Testis (tissue), 2 donors: ENCODE results near the gene EPB41.

Experiments used
- POLR2A ChIP-seq: fragments of 450-650 bp; IDR thresholded peaks from one replicate; pipeline ENCODE4 v1.6.1; 2017; ENCODE audit warnings: antibody characterized with exemption, mild to moderate bottlenecking, moderate library complexity
- TF ChIP-seq, protein P1 (sequence below), 3 experiments: fragments of 450-650 bp in 2 of 3; fragments of 200-600 bp in 1 of 3; sonication (generic) in 1 of 3; IDR thresholded peaks; one replicate each; pipeline ENCODE4 v1.5.1; 2016 to 2019; ENCODE audit warnings: antibody characterized with exemption in 3 of 3, mild to moderate bottlenecking in 2 of 3, moderate library complexity in 1 of 3

DNA sequence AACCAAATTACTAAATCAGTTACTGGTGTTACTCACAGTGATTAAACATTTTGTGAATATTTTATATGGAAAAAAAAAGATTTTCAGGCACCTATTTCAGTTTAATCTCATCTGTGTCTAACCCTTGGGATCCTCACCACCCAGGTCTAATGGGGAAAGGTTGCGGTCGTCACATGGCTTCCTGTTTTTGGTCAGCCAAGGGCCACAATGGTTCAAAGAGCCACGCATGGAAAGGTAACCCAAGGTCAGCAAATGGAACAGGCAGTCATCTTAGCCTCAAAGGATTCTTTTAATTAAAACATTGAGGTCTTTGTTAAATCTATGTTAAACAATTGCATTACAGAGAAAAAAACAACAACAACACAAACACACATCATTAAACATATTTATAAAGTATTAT is 245.4 kb downstream of the EPB41 start:
- TF ChIP-seq, protein P1, sequence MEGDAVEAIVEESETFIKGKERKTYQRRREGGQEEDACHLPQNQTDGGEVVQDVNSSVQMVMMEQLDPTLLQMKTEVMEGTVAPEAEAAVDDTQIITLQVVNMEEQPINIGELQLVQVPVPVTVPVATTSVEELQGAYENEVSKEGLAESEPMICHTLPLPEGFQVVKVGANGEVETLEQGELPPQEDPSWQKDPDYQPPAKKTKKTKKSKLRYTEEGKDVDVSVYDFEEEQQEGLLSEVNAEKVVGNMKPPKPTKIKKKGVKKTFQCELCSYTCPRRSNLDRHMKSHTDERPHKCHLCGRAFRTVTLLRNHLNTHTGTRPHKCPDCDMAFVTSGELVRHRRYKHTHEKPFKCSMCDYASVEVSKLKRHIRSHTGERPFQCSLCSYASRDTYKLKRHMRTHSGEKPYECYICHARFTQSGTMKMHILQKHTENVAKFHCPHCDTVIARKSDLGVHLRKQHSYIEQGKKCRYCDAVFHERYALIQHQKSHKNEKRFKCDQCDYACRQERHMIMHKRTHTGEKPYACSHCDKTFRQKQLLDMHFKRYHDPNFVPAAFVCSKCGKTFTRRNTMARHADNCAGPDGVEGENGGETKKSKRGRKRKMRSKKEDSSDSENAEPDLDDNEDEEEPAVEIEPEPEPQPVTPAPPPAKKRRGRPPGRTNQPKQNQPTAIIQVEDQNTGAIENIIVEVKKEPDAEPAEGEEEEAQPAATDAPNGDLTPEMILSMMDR (IDR thresholded peaks at IDR 0.05), result no peak
- no peak for TF ChIP-seq POLR2A
